ENCODE measurements around the gene THRB.

THRB gene

DNA sequence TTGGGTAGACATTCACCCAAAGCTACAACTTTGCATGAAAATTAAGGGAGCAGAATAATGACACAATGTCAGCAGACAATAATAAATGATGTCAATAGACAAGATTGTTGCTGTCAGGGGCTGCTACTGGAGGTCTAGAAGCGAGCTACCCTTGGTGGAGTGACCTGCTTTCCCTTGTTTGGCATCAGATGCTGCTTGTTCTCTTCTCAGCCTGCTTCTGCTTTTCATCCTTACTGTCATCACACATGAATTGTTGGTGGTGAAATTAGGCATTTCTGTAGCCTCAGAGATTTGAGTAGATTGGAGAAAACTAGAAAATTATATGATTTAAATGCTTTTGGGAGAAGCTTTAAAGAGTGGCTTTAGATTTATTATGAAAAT, 355.8 kb downstream of the THRB start:
- DNase-seq (ENCODE audit: low spot score), result no peak
- TF ChIP-seq, protein P1, sequence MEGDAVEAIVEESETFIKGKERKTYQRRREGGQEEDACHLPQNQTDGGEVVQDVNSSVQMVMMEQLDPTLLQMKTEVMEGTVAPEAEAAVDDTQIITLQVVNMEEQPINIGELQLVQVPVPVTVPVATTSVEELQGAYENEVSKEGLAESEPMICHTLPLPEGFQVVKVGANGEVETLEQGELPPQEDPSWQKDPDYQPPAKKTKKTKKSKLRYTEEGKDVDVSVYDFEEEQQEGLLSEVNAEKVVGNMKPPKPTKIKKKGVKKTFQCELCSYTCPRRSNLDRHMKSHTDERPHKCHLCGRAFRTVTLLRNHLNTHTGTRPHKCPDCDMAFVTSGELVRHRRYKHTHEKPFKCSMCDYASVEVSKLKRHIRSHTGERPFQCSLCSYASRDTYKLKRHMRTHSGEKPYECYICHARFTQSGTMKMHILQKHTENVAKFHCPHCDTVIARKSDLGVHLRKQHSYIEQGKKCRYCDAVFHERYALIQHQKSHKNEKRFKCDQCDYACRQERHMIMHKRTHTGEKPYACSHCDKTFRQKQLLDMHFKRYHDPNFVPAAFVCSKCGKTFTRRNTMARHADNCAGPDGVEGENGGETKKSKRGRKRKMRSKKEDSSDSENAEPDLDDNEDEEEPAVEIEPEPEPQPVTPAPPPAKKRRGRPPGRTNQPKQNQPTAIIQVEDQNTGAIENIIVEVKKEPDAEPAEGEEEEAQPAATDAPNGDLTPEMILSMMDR (IDR thresholded peaks at IDR 0.05), result no peak
- Histone ChIP-seq H3K27ac (peak overlapping the region in 1 of 2 donors; percentile 52), H3K4me3 (no peak overlapping the region)

DNA sequence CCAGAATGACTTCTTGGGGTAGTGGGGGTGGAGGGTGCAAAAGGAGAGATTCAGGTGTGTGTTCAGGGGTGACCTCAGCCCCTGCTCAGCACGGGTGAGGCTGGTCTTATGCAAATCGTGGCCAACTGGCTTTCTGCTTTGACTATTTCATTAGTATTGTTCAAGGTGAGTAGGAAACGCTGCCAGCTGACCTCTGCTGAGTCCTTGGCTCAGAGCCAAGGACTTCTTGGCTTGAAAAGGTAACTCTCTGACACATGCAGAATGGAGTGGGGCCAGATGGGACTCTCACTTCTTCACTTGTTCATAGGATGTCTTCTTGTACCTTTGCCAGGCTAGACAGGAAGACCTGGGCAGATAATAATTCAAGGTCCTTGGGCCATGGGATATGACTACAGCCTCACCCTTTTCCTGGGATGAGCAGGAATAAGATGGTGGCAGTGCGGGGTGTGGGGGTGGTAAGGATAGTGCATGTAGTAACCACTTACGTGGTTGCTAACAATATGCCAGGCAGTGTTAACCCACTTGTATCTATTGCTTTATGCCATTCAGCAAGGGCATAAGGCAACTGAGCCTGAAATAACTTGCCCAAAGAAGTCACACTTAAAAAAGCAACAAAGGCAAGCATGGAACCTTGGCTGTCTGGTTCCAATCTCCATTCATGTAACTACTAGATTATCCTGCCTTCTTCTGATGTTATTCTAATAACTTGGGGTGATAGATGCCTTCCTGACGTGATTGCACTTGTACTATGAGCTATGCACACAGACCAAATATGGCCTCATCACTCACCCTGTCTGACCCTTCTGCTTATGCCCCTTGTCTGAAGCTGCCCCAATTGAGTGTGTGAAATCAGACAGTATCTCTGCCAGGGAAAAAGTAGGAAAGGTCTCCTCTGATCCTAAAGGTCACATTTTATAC, 356.4 kb downstream of the THRB start:
- Histone ChIP-seq H3K4me3 (no peak overlapping the region), H3K27ac (peak overlapping the region in 1 of 2 donors; percentile 52)
- DNase-seq (ENCODE audit: low spot score), result no peak
- TF ChIP-seq, protein P1 (IDR thresholded peaks at IDR 0.05), result no peak

DNA sequence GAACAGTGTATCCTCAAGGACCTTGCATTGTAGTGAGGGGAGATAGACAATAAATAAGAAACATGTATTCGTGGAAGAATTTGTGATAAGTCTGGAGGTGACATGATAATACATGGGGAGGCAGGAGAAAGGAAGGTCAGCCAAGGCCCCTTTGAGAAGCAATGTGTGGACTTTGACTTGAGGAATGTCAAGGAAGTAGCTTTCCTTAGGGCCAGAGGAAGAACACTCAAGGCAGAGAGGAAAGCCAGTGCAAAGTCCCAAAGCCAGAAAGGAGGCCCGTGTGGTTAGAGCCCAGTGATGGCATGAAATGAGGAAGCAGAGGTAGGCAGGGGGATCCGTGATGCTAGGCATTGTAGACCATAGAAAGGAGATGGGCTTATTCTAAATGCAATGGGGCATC, 357.3 kb downstream of the THRB start:
- H3K27ac ChIP-seq, result no peak overlapping the region
- DNase-seq (ENCODE audit: low spot score), result no peak
- H3K4me3 ChIP-seq, result no peak overlapping the region
- TF ChIP-seq, protein P1 (IDR thresholded peaks at IDR 0.05), result no peak

DNA sequence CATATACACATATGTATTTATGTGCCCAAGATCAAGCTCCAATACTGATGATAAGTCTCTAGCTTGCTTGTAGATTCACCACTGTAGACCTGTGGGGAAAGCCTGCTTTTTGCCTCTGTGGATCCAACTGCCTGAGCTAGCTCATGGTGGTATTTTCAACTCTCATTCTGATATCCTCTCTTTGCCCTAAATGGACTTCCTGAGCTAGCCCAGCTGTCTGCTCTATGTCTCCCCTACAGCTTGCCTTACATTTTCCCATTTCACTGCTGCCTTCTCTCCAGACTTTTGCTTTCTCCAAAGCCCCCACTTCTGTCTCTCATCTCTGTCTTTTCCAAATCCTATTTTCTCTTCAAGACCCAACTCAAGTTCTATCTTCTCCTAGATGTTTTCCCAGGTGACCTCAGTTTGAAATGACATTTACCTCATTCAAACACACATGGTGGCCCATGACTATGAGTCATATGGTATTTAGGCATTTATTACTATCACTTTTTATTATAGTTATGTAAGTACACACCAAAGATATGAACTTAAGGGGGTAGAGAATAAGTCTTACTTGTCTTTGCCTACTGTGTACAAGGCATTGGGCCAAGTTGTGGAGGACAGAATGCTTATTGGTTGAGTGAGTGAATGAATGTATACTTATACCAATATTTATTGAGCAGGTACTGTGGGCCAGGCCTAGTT, 357.9 kb downstream of the THRB start:
- TF ChIP-seq, protein P1 (IDR thresholded peaks at IDR 0.05), result no peak
- Histone ChIP-seq H3K4me3 (no peak overlapping the region), H3K27ac (no peak overlapping the region)
- DNase-seq (ENCODE audit: low spot score), result no peak

DNA sequence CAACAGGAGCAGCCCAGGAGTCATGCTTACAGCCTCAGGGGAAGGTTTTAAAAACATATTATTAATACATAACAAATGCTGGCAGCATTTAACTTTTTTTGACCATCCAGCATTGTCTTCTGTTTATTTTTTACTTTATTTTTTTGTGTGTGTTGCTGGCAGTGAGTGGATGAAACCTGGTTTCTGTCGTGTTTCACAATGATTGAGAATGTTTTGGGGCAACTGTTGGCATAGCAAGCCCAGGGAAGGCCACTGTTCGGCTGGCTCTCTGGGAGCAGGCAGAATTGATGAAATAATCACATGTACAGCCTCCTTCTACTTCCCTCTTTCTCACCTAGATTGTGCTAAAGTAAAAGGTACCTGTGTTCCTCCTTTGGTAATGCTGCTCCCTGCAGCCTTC, 359.4 kb downstream of the THRB start:
- Histone ChIP-seq H3K27ac (peak overlapping the region; percentile 4 to 81), H3K4me3 (no peak overlapping the region)
- TF ChIP-seq, protein P1 (IDR thresholded peaks at IDR 0.05), result no peak
- DNase-seq (ENCODE audit: low spot score), result no peak

DNA sequence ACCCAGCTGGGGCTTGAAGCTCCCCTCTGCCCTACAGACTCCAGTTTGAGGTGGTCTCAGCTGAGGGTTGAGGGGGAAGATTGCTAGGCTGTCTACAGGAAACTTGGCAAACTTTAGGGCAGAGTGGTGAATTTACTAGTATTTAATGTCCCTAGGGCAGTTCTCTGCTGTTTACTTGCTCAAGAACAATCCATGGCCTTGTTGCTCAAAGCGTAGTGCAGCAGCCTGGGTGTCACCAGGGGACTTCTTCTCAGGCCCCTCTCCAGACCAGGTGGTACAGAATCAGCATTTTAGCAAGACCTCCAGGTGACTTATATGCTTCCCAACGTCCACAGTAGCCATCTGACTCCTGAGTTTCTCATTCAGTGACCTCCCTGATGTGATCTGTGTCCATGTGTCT, 360.7 kb downstream of the THRB start:
- H3K27ac ChIP-seq, result peak overlapping the region in 1 of 2 donors; percentile 81
- DNase-seq (ENCODE audit: low spot score), result no peak
- TF ChIP-seq, protein P1 (IDR thresholded peaks at IDR 0.05), result no peak
- H3K4me3 ChIP-seq, result no peak overlapping the region

Measured in coronary artery (tissue), 2 donors.